Immature natural killer cell (primary cell): ENCODE measurements around the gene CD177. TPM values are rescaled to one million over a fixed set of nuclear protein-coding genes. Genes with fewer than 3 reads are reported as not detected.
"Not testable (repeated sequence)": the region's sequence is repeated elsewhere in the genome, so short reads cannot be mapped to it uniquely, and the experiment has no call there.

Experiments used
- DNase-seq, 3 donors: peaks; one replicate each; pipeline ENCODE4 v3.0.0; 2022; ENCODE audit warnings: mixed read lengths in 1 of 3
- H3K27ac Mint-ChIP-seq, 6 donors: one replicate each; pipeline ENCODE4 v1.8.0; 2020; ENCODE audit warnings: mixed read lengths in 6 of 6, mild to moderate bottlenecking in 5 of 6, inconsistent platforms in 4 of 6, moderate library complexity in 3 of 6
- H3K27me3 Mint-ChIP-seq, 3 donors: one replicate each; pipeline ENCODE4 v1.8.0; 2020 to 2021; ENCODE audit warnings: low read depth in 3 of 3, mild to moderate bottlenecking in 3 of 3, mixed read lengths in 3 of 3, moderate library complexity in 3 of 3, inconsistent platforms in 1 of 3
- H3K36me3 Mint-ChIP-seq, 3 donors: one replicate each; pipeline ENCODE4 v1.8.0; 2020; ENCODE audit warnings: mixed read lengths in 3 of 3, inconsistent platforms in 2 of 3, mild to moderate bottlenecking in 2 of 3
- H3K4me1 Mint-ChIP-seq, 2 donors: one replicate each; pipeline ENCODE4 v1.8.0; 2020; ENCODE audit warnings: inconsistent platforms in 2 of 2, mild to moderate bottlenecking in 2 of 2, mixed read lengths in 2 of 2, moderate library complexity in 1 of 2
- H3K4me3 Mint-ChIP-seq, 5 donors: one replicate each; pipeline ENCODE4 v1.8.0; 2020; ENCODE audit warnings: mild to moderate bottlenecking in 5 of 5, mixed read lengths in 5 of 5, inconsistent platforms in 3 of 5, moderate library complexity in 3 of 5
- H3K9me3 Mint-ChIP-seq, 6 donors: one replicate each; pipeline ENCODE4 v1.8.0; 2020; ENCODE audit warnings: mild to moderate bottlenecking in 6 of 6, mixed read lengths in 6 of 6, inconsistent platforms in 4 of 6, moderate library complexity in 3 of 6
- polyA plus RNA-seq, 3 donors: library from polyadenylated mRNA; unstranded; fragments of 300-500 nt; fragmentation: Illumina TruSeq; gene quantifications; one replicate each; pipeline ENCODE4 v1.2.3, GENCODE V29; 2021

CD177 gene
- polyA plus RNA-seq, 3 donors from 2014 or later: not detected

- peaks cover 0 to 7% (median 1%) of the 10 kb centered on the region in 3 donors for H3K27me3 Mint-ChIP-seq
- H3K9me3 Mint-ChIP-seq: no peaks in the 10 kb centered on the region
- H3K27ac Mint-ChIP-seq: no peak overlapping the region
- H3K36me3 Mint-ChIP-seq: no peaks in the 10 kb centered on the region
- no peaks in the 10 kb centered on the region for H3K4me1 Mint-ChIP-seq
- H3K4me3 Mint-ChIP-seq: no peak overlapping the region
- no peak for DNase-seq
Observed at GRCh38 chr19:43320546-43320945, 32.9 kb upstream of the CD177 start.

- H3K27me3 Mint-ChIP-seq, H3K9me3 Mint-ChIP-seq, H3K4me1 Mint-ChIP-seq, DNase-seq, H3K27ac Mint-ChIP-seq, H3K36me3 Mint-ChIP-seq, H3K4me3 Mint-ChIP-seq: not testable (repeated sequence)
Observed at GRCh38 chr19:43326761-43327160, 26.7 kb upstream of the CD177 start.

GRCh38 chr19:43328561-43328960 lies 24.9 kb upstream of the CD177 start:
- H3K4me1 Mint-ChIP-seq, H3K36me3 Mint-ChIP-seq, H3K27me3 Mint-ChIP-seq, H3K9me3 Mint-ChIP-seq, H3K27ac Mint-ChIP-seq, DNase-seq, H3K4me3 Mint-ChIP-seq: not testable (repeated sequence)

GRCh38 chr19:43329049-43329448 lies 24.4 kb upstream of the CD177 start:
- H3K9me3 Mint-ChIP-seq, H3K4me3 Mint-ChIP-seq, H3K36me3 Mint-ChIP-seq, H3K27ac Mint-ChIP-seq, DNase-seq, H3K27me3 Mint-ChIP-seq, H3K4me1 Mint-ChIP-seq: not testable (repeated sequence)

GRCh38 chr19:43329989-43330388 lies 23.5 kb upstream of the CD177 start:
- no peak for DNase-seq
- Mint-ChIP-seq H3K36me3 (no peaks in the 10 kb centered on the region), H3K9me3 (no peaks in the 10 kb centered on the region), H3K4me1 (peaks cover 3 to 6% of the 10 kb centered on the region in 2 donors), H3K27ac (no peak overlapping the region), H3K4me3 (no peak overlapping the region), H3K27me3 (peaks cover 0 to 4% (median 2%) of the 10 kb centered on the region in 3 donors)

GRCh38 chr19:43330726-43331434 lies 22.6 kb upstream of the CD177 start:
- Mint-ChIP-seq H3K9me3 (no peaks in the 10 kb centered on the region), H3K27ac (no peak overlapping the region), H3K27me3 (peaks cover 0 to 4% (median 2%) of the 10 kb centered on the region in 3 donors), H3K4me3 (no peak overlapping the region), H3K4me1 (peaks cover 3 to 6% of the 10 kb centered on the region in 2 donors), H3K36me3 (no peaks in the 10 kb centered on the region)
- DNase-seq: no peak

GRCh38 chr19:43331435-43332010 lies 22.0 kb upstream of the CD177 start:
- peaks cover 3 to 6% of the 10 kb centered on the region in 2 donors for H3K4me1 Mint-ChIP-seq
- peaks cover 0 to 4% (median 2%) of the 10 kb centered on the region in 3 donors for H3K27me3 Mint-ChIP-seq
- no peaks in the 10 kb centered on the region for H3K9me3 Mint-ChIP-seq
- H3K27ac Mint-ChIP-seq: no peak overlapping the region
- DNase-seq: no peak
- no peaks in the 10 kb centered on the region for H3K36me3 Mint-ChIP-seq
- H3K4me3 Mint-ChIP-seq: no peak overlapping the region

GRCh38 chr19:43332058-43332922 lies 21.2 kb upstream of the CD177 start:
- no peaks in the 10 kb centered on the region for H3K36me3 Mint-ChIP-seq
- DNase-seq: no peak
- peaks cover 0 to 2% (median 2%) of the 10 kb centered on the region in 3 donors for H3K27me3 Mint-ChIP-seq
- no peak overlapping the region for H3K27ac Mint-ChIP-seq
- peaks cover 3 to 6% of the 10 kb centered on the region in 2 donors for H3K4me1 Mint-ChIP-seq
- no peaks in the 10 kb centered on the region for H3K9me3 Mint-ChIP-seq
- no peak overlapping the region for H3K4me3 Mint-ChIP-seq

- not testable (repeated sequence) for H3K36me3 Mint-ChIP-seq, H3K27me3 Mint-ChIP-seq, H3K9me3 Mint-ChIP-seq, DNase-seq, H3K27ac Mint-ChIP-seq, H3K4me1 Mint-ChIP-seq, H3K4me3 Mint-ChIP-seq
Observed at GRCh38 chr19:43336508-43336907, 17.0 kb upstream of the CD177 start.

- no peak for DNase-seq
- peaks cover 0 to 4% (median 3%) of the 10 kb centered on the region in 3 donors for H3K27me3 Mint-ChIP-seq
- H3K27ac Mint-ChIP-seq: no peak overlapping the region
- H3K36me3 Mint-ChIP-seq: no peaks in the 10 kb centered on the region
- peaks cover 3 to 4% of the 10 kb centered on the region in 2 donors for H3K4me1 Mint-ChIP-seq
- H3K9me3 Mint-ChIP-seq: no peaks in the 10 kb centered on the region
- H3K4me3 Mint-ChIP-seq: no peak overlapping the region
Observed at GRCh38 chr19:43337737-43338136, 15.7 kb upstream of the CD177 start.

GRCh38 chr19:43338530-43338929 lies 15.0 kb upstream of the CD177 start:
- DNase-seq: no peak
- H3K27ac Mint-ChIP-seq: no peak overlapping the region
- no peaks in the 10 kb centered on the region for H3K4me1 Mint-ChIP-seq
- no peaks in the 10 kb centered on the region for H3K36me3 Mint-ChIP-seq
- H3K27me3 Mint-ChIP-seq: peaks cover 0 to 11% (median 3%) of the 10 kb centered on the region in 3 donors
- H3K9me3 Mint-ChIP-seq: no peaks in the 10 kb centered on the region
- H3K4me3 Mint-ChIP-seq: no peak overlapping the region

GRCh38 chr19:43339243-43339930 lies 14.1 kb upstream of the CD177 start:
- H3K4me1 Mint-ChIP-seq, H3K27ac Mint-ChIP-seq, H3K9me3 Mint-ChIP-seq, H3K4me3 Mint-ChIP-seq, H3K36me3 Mint-ChIP-seq, DNase-seq: not testable (repeated sequence)
- H3K27me3 Mint-ChIP-seq: peaks cover 0 to 11% (median 3%) of the 10 kb centered on the region in 3 donors

GRCh38 chr19:43340101-43340500 lies 13.4 kb upstream of the CD177 start:
- not testable (repeated sequence) for H3K36me3 Mint-ChIP-seq, H3K4me3 Mint-ChIP-seq, H3K4me1 Mint-ChIP-seq

GRCh38 chr19:43341098-43341497 lies 12.4 kb upstream of the CD177 start:
- DNase-seq, H3K9me3 Mint-ChIP-seq, H3K4me3 Mint-ChIP-seq, H3K4me1 Mint-ChIP-seq, H3K36me3 Mint-ChIP-seq, H3K27ac Mint-ChIP-seq: not testable (repeated sequence)
- H3K27me3 Mint-ChIP-seq: peaks cover 0 to 11% (median 3%) of the 10 kb centered on the region in 3 donors

More at GRCh38 chr19:43340101-43340500, 13.4 kb upstream of the CD177 start:
- DNase-seq, H3K27ac Mint-ChIP-seq, H3K9me3 Mint-ChIP-seq: not testable (repeated sequence)
- H3K27me3 Mint-ChIP-seq: peaks cover 0 to 11% (median 3%) of the 10 kb centered on the region in 3 donors
